HEK293 (cell line): Measurements from ENCODE around the gene ESR1.

Source experiments
- CTCF ChIP-seq: fragments of 450-650 bp; formaldehyde crosslinking; IDR thresholded peaks from 2 replicates; pipeline ENCODE4 v1.5.1; 2016; ENCODE audit warnings: missing biosample characterization, missing genetic modification characterization
- REST ChIP-seq: fragments of 450-650 bp; formaldehyde crosslinking; IDR thresholded peaks from 2 replicates; pipeline ENCODE4 v1.5.1; 2016; ENCODE audit warnings: missing biosample characterization, missing genetic modification characterization
- YY1 ChIP-seq: fragments of 450-650 bp; formaldehyde crosslinking; IDR thresholded peaks from 2 replicates; pipeline ENCODE4 v1.5.1; 2018; ENCODE audit warnings: missing biosample characterization, missing genetic modification characterization
- ZBTB10 ChIP-seq: fragments of 450-650 bp; formaldehyde crosslinking; IDR thresholded peaks from 2 replicates; pipeline ENCODE4 v1.5.1; 2016; ENCODE audit warnings: missing biosample characterization, missing genetic modification characterization
- ZNF133 ChIP-seq: fragments of 450-650 bp; formaldehyde crosslinking; IDR thresholded peaks from 2 replicates; pipeline ENCODE4 v1.5.1; 2016; ENCODE audit warnings: missing biosample characterization, missing genetic modification characterization
- ZNF398 ChIP-seq: fragments of 450-650 bp; formaldehyde crosslinking; IDR thresholded peaks from 2 replicates; pipeline ENCODE4 v1.5.1; 2017; ENCODE audit warnings: missing biosample characterization, missing genetic modification characterization
- ZNF404 ChIP-seq: fragments of 450-650 bp; formaldehyde crosslinking; IDR thresholded peaks from 2 replicates; pipeline ENCODE4 v1.5.1; 2017; ENCODE audit warnings: missing biosample characterization, missing genetic modification characterization
- ZNF560 ChIP-seq: fragments of 450-650 bp; formaldehyde crosslinking; IDR thresholded peaks from 2 replicates; pipeline ENCODE4 v1.5.1; 2017; ENCODE audit warnings: missing biosample characterization, missing genetic modification characterization, borderline replicate concordance
- ZNF580 ChIP-seq: fragments of 450-650 bp; formaldehyde crosslinking; IDR thresholded peaks from 2 replicates; pipeline ENCODE4 v1.5.1; 2016; ENCODE audit warnings: missing biosample characterization, missing genetic modification characterization
- ZNF701 ChIP-seq: fragments of 450-650 bp; formaldehyde crosslinking; IDR thresholded peaks from 2 replicates; pipeline ENCODE4 v1.5.1; 2016; ENCODE audit warnings: missing biosample characterization, missing genetic modification characterization
- ZNF707 ChIP-seq: fragments of 450-650 bp; formaldehyde crosslinking; IDR thresholded peaks from 2 replicates; pipeline ENCODE4 v1.5.1; 2016; ENCODE audit warnings: missing biosample characterization, missing genetic modification characterization

GRCh38 chr6:151804585-151805285 lies 2.7 kb upstream of the ESR1 start:
- TF ChIP-seq CTCF (tag by site-specific recombination) (no peak), YY1 (tag by site-specific recombination) (no peak), ZNF701 (tag by site-specific recombination) (no peak), ZNF707 (tag by site-specific recombination) (no peak), ZNF398 (tag by site-specific recombination) (no peak), ZNF404 (tag by site-specific recombination) (no peak), REST (tag by site-specific recombination) (no peak), ZNF133 (no peak), ZNF580 (tag by site-specific recombination) (no peak), ZNF560 (no peak), ZBTB10 (tag by site-specific recombination) (no peak)
